HepG2 (cell line): ENCODE results near the gene RNF149. TPM values are rescaled to one million over a fixed set of nuclear protein-coding genes. Genes with fewer than 3 reads are reported as not detected.

Experiments used
- ARID2 ChIP-seq: sonication (generic); formaldehyde crosslinking; IDR thresholded peaks from 2 replicates; pipeline ENCODE4 v1.8.1; 2022; ENCODE audit warnings: mild to moderate bottlenecking, missing genetic modification reagents, borderline replicate concordance
- CEBPZ ChIP-seq: IDR thresholded peaks from 2 replicates; pipeline ENCODE4 v1.6.1; 2012; ENCODE audit warnings: low read length, improper control_type of control experiment
- CREB1 ChIP-seq, 2 experiments: fragments of 450-650 bp in 1 of 2; IDR thresholded peaks; 2 replicates each; pipeline ENCODE4 v1.6.1; 2016 to 2017; ENCODE audit warnings: control low read depth in 1 of 2, mild to moderate bottlenecking in 1 of 2, missing compliant biosample characterization in 1 of 2, missing genetic modification characterization in 1 of 2
- ELF1 ChIP-seq: sonication (generic); formaldehyde crosslinking; IDR thresholded peaks from 2 replicates; pipeline ENCODE4 v1.4.0; 2020; ENCODE audit warnings: missing genetic modification reagents
- FOXJ3 ChIP-seq: sonication (generic); formaldehyde crosslinking; IDR thresholded peaks from 2 replicates; pipeline ENCODE4 v1.4.0; 2020; ENCODE audit warnings: missing genetic modification reagents, mild to moderate bottlenecking, borderline replicate concordance
- HDAC6 ChIP-seq: fragments of 200-600 bp; sonication (generic); IDR thresholded peaks from 2 replicates; pipeline ENCODE4 v1.7.0; 2017; ENCODE audit warnings: mild to moderate bottlenecking, antibody characterized with exemption, low read length, low read depth
- HMG20A ChIP-seq: IDR thresholded peaks from 2 replicates; pipeline ENCODE4 v1.6.1; 2016; ENCODE audit warnings: borderline replicate concordance
- HOXD1 ChIP-seq: sonication (generic); formaldehyde crosslinking; IDR thresholded peaks from 2 replicates; pipeline ENCODE4 v1.5.0; 2020; ENCODE audit warnings: missing genetic modification reagents
- MEIS1 ChIP-seq: sonication (generic); formaldehyde crosslinking; IDR thresholded peaks from 2 replicates; pipeline ENCODE4 v1.9.0; 2021; ENCODE audit warnings: mild to moderate bottlenecking, missing genetic modification reagents, moderate library complexity, borderline replicate concordance
- MLX ChIP-seq: IDR thresholded peaks from 2 replicates; pipeline ENCODE4 v1.6.1; 2016
- MTF1 ChIP-seq: sonication (generic); formaldehyde crosslinking; IDR thresholded peaks from 2 replicates; pipeline ENCODE4 v1.5.0; 2020; ENCODE audit warnings: missing genetic modification reagents
- RBAK ChIP-seq: sonication (generic); formaldehyde crosslinking; IDR thresholded peaks from 2 replicates; pipeline ENCODE4 v1.5.1; 2020; ENCODE audit warnings: mild to moderate bottlenecking, missing genetic modification reagents
- TBP ChIP-seq: sonication (generic); formaldehyde crosslinking; IDR thresholded peaks from 2 replicates; pipeline ENCODE4 v1.5.0; 2020; ENCODE audit warnings: missing genetic modification reagents
- ZFAT ChIP-seq: sonication (generic); formaldehyde crosslinking; conservative IDR thresholded peaks from 2 replicates; pipeline ENCODE4 v1.8.1; 2023; ENCODE audit warnings: missing genetic modification reagents, inconsistent platforms
- ZFYVE20 ChIP-seq: sonication (generic); formaldehyde crosslinking; IDR thresholded peaks from 2 replicates; pipeline ENCODE4 v1.8.0; 2023; ENCODE audit warnings: low read depth, mild to moderate bottlenecking, moderate library complexity, missing genetic modification reagents, borderline replicate concordance
- ZMAT5 ChIP-seq: sonication (generic); formaldehyde crosslinking; IDR thresholded peaks from 2 replicates; pipeline ENCODE4 v1.5.0; 2020; ENCODE audit warnings: mild to moderate bottlenecking, low read depth, missing genetic modification reagents, borderline replicate concordance
- ZNF382 ChIP-seq: sonication (generic); formaldehyde crosslinking; IDR thresholded peaks from 2 replicates; pipeline ENCODE4 v1.5.0; 2020; ENCODE audit warnings: missing genetic modification reagents, mild to moderate bottlenecking, borderline replicate concordance
- ZNF496 ChIP-seq: sonication (generic); formaldehyde crosslinking; IDR thresholded peaks from 2 replicates; pipeline ENCODE4 v1.8.1; 2023; ENCODE audit warnings: mild to moderate bottlenecking, moderate library complexity, missing genetic modification reagents; ENCODE audit not compliant: insufficient replicate concordance
- ZNF782 ChIP-seq: sonication (generic); formaldehyde crosslinking; IDR thresholded peaks from 2 replicates; pipeline ENCODE4 v1.4.0; 2020; ENCODE audit warnings: missing genetic modification reagents, mild to moderate bottlenecking, borderline replicate concordance
- ZUFSP ChIP-seq: sonication (generic); formaldehyde crosslinking; IDR thresholded peaks from 2 replicates; pipeline ENCODE4 v1.9.0; 2021; ENCODE audit warnings: missing genetic modification reagents, mild to moderate bottlenecking, borderline replicate concordance
- polyA plus RNA-seq, 8 experiments: library from polyadenylated mRNA; depleted of rRNA in 3 of 8; stranded (reverse) in 7 of 8; unstranded in 1 of 8; fragments of >200 nt; fragmentation: Illumina TruSeq in 4 of 8; extraction: Trizol in 4 of 8; gene quantifications; 2 replicates each; pipeline versions ENCODE4 v1.2.1 to v1.2.3, GENCODE V29; 2011 to 2016; ENCODE audit warnings: low read depth in 4 of 8, missing spikeins in 1 of 8, mixed read lengths in 1 of 8; ENCODE audit not compliant: insufficient read depth in 1 of 8
- total RNA-seq, 5 experiments: library from RNA; depleted of rRNA; stranded (reverse); fragments of >200 nt; fragmentation: Illumina TruSeq; extraction: Trizol; gene quantifications; 2 replicates each; pipeline ENCODE4 v1.2.3, GENCODE V29; 2016; ENCODE audit warnings: low read depth in 1 of 5
- TF ChIP-seq, protein P1 (sequence below): sonication (generic); formaldehyde crosslinking; conservative IDR thresholded peaks from 2 replicates; pipeline ENCODE4 v1.8.1; 2023; ENCODE audit warnings: missing genetic modification reagents

Gene RNF149
- total and polyA plus RNA-seq, 2 of the 13 experiments (the other 11 are each of a cell fraction or from before 2014, with no cell fraction given): 87.6 to 109 TPM

- TF ChIP-seq RBAK (CRISPR knock-in tag): no peak
- no peak for TF ChIP-seq TBP (CRISPR knock-in tag)
- peak; percentile 25; the same call in 1 of the 2 replicates for TF ChIP-seq ELF1
- no peak for TF ChIP-seq HDAC6
- peak; percentile 99 for TF ChIP-seq MLX (CRISPR knock-in tag)
- no peak for TF ChIP-seq ZMAT5 (CRISPR knock-in tag)
- no peak for TF ChIP-seq ZFAT (CRISPR knock-in tag)
- no peak for TF ChIP-seq MEIS1 (CRISPR knock-in tag)
- no peak; the same call in 1 of the 2 replicates for TF ChIP-seq FOXJ3 (CRISPR knock-in tag)
- TF ChIP-seq ZFYVE20 (CRISPR knock-in tag): no peak
- no peak for TF ChIP-seq ZNF382
- TF ChIP-seq CEBPZ: no peak
- TF ChIP-seq, protein P1, sequence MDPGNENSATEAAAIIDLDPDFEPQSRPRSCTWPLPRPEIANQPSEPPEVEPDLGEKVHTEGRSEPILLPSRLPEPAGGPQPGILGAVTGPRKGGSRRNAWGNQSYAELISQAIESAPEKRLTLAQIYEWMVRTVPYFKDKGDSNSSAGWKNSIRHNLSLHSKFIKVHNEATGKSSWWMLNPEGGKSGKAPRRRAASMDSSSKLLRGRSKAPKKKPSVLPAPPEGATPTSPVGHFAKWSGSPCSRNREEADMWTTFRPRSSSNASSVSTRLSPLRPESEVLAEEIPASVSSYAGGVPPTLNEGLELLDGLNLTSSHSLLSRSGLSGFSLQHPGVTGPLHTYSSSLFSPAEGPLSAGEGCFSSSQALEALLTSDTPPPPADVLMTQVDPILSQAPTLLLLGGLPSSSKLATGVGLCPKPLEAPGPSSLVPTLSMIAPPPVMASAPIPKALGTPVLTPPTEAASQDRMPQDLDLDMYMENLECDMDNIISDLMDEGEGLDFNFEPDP (CRISPR knock-in tag): no peak
- TF ChIP-seq ZUFSP (CRISPR knock-in tag): no peak
- TF ChIP-seq HMG20A (CRISPR knock-in tag): peak; percentile 65; the same call in 1 of the 2 replicates
- TF ChIP-seq HOXD1 (CRISPR knock-in tag): 0 out of 2 replicates have a peak, but pooled peaks have one; percentile 46
- no peak for TF ChIP-seq CREB1 (IDR thresholded peaks at IDR 0.05)
- TF ChIP-seq CREB1 (CRISPR knock-in tag; IDR thresholded peaks at IDR 0.05): no peak
- no peak for TF ChIP-seq ZNF496 (CRISPR knock-in tag)
- no peak for TF ChIP-seq ZNF782 (CRISPR knock-in tag)
- TF ChIP-seq MTF1 (CRISPR knock-in tag): no peak
- TF ChIP-seq ARID2: no peak
Observed at GRCh38 chr2:101234169-101234938, 74.1 kb downstream of the RNF149 start (continued).
